Memory B cell (primary cell): ENCODE measurements around the gene ATP13A3.

Experiments used
- ATAC-seq: fragments of 150-1000 bp; cut with Tn5 transposase; 2 replicates; pipeline ENCODE4 v1.10.0; 2021; ENCODE audit warnings: low read depth, mild to moderate bottlenecking, moderate library complexity
- DNase-seq, 2 donors: peaks; one replicate each; pipeline ENCODE4 v3.0.0; 2022; ENCODE audit warnings: low spot score in 2 of 2
- H3K27ac Mint-ChIP-seq: one replicate; pipeline ENCODE4 v1.8.0; 2022; ENCODE audit warnings: mild to moderate bottlenecking, moderate library complexity, mixed read lengths
- H3K27me3 Mint-ChIP-seq: one replicate; pipeline ENCODE4 v1.8.0; 2022; ENCODE audit warnings: mixed read lengths
- H3K36me3 Mint-ChIP-seq: one replicate; pipeline ENCODE4 v1.8.0; 2022; ENCODE audit warnings: mild to moderate bottlenecking, mixed read lengths
- H3K4me1 Mint-ChIP-seq: one replicate; pipeline ENCODE4 v1.8.0; 2022; ENCODE audit warnings: mixed read lengths
- H3K4me3 Mint-ChIP-seq: one replicate; pipeline ENCODE4 v1.8.0; 2022; ENCODE audit warnings: mild to moderate bottlenecking, moderate library complexity, mixed read lengths
- H3K9me3 Mint-ChIP-seq: one replicate; pipeline ENCODE4 v1.8.0; 2022; ENCODE audit warnings: mixed read lengths

ATP13A3 gene

GRCh38 chr3:194365978-194366490 lies 120.8 kb downstream of the ATP13A3 start:
- H3K4me3 Mint-ChIP-seq, result no peak overlapping the region
- H3K27ac Mint-ChIP-seq, result no peak overlapping the region
- H3K9me3 Mint-ChIP-seq, result no peaks in the 10 kb centered on the region
- H3K27me3 Mint-ChIP-seq, result peaks cover 15% of the 10 kb centered on the region
- no peak for DNase-seq
- H3K4me1 Mint-ChIP-seq, result no peaks in the 10 kb centered on the region
- no peak for ATAC-seq
- no peaks in the 10 kb centered on the region for H3K36me3 Mint-ChIP-seq

DNA sequence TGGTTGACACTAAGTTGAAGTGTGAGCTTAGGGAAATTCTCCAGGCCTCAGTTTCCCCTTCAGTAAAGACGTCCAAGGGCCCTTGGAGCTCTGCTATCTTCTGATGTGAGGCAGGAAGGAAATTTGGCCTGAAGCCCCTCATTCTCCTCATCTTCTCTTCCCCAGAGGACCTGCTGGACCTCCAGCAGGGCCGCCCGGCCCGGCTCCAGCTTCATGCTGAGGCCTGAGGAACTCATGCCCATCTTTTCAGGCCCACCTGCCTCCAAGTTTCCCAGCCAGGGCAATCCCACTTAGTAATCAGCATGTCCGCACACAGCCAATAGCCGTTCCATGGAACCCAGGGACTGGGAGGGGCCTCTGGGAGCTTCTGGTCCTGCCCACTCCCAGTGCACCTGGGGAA lies 121.3 kb downstream of the ATP13A3 start:
- no peaks in the 10 kb centered on the region for H3K36me3 Mint-ChIP-seq
- no peaks in the 10 kb centered on the region for H3K9me3 Mint-ChIP-seq
- ATAC-seq (no peak), DNase-seq (no peak)
- H3K4me3 Mint-ChIP-seq, result no peak overlapping the region
- no peak overlapping the region for H3K27ac Mint-ChIP-seq
- peaks cover 15% of the 10 kb centered on the region for H3K27me3 Mint-ChIP-seq
- no peaks in the 10 kb centered on the region for H3K4me1 Mint-ChIP-seq

- Mint-ChIP-seq H3K27ac (no peak overlapping the region), H3K4me1 (no peaks in the 10 kb centered on the region), H3K36me3 (no peaks in the 10 kb centered on the region), H3K27me3 (peaks cover 18% of the 10 kb centered on the region), H3K9me3 (no peaks in the 10 kb centered on the region), H3K4me3 (no peak overlapping the region)
- ATAC-seq (no peak), DNase-seq (no peak)
These were observed 122.0 kb downstream of the ATP13A3 start for GRCh38 chr3:194364652-194365434.

- Mint-ChIP-seq H3K27me3 (peaks cover 22% of the 10 kb centered on the region), H3K36me3 (no peaks in the 10 kb centered on the region), H3K4me3 (no peak overlapping the region), H3K9me3 (no peaks in the 10 kb centered on the region), H3K27ac (no peak overlapping the region), H3K4me1 (no peaks in the 10 kb centered on the region)
- ATAC-seq (no peak), DNase-seq (no peak)
These were observed 122.5 kb downstream of the ATP13A3 start for GRCh38 chr3:194364314-194364651.

- DNase-seq (no peak), ATAC-seq (no peak)
- H3K4me3 Mint-ChIP-seq, result no peak overlapping the region
- no peaks in the 10 kb centered on the region for H3K4me1 Mint-ChIP-seq
- H3K27ac Mint-ChIP-seq, result no peak overlapping the region
- peaks cover 12% of the 10 kb centered on the region for H3K27me3 Mint-ChIP-seq
- H3K36me3 Mint-ChIP-seq, result no peaks in the 10 kb centered on the region
- H3K9me3 Mint-ChIP-seq, result no peaks in the 10 kb centered on the region
These were observed 126.2 kb downstream of the ATP13A3 start for GRCh38 chr3:194360568-194360967.

DNA sequence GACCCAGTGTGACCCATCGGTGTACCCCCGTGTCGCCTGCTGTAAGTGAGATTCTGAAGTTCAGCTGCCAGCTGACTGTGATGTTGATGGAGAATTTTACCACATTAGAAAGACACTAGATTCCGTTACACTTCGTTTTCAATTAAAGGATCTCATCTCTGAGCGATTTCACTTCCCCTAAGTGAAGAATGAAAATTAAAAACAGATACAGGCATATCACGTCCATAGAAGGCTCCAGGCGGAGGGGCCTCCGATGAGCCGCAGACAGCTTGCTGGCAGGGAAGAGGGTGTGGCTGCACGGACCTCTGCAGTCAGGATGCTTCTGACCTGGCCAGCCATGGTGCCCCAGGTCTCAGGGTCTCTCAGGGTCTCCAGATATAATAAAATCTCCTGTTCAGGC lies 129.1 kb downstream of the ATP13A3 start:
- no peak overlapping the region for H3K4me3 Mint-ChIP-seq

GRCh38 chr3:194355379-194355778 lies 131.4 kb downstream of the ATP13A3 start:
- DNase-seq, result no peak
- Mint-ChIP-seq H3K9me3 (no peaks in the 10 kb centered on the region), H3K36me3 (no peaks in the 10 kb centered on the region), H3K4me3 (no peak overlapping the region), H3K27ac (no peak overlapping the region), H3K4me1 (no peaks in the 10 kb centered on the region), H3K27me3 (peaks cover 12% of the 10 kb centered on the region)
- ATAC-seq, result no peak

More for the DNA sequence above, 129.1 kb downstream of the ATP13A3 start:
- H3K36me3 Mint-ChIP-seq, result no peaks in the 10 kb centered on the region
- H3K4me1 Mint-ChIP-seq, result no peaks in the 10 kb centered on the region
- H3K27ac Mint-ChIP-seq, result no peak overlapping the region
- no peak for ATAC-seq
- DNase-seq, result no peak
- H3K27me3 Mint-ChIP-seq, result peaks cover 12% of the 10 kb centered on the region
- H3K9me3 Mint-ChIP-seq, result no peaks in the 10 kb centered on the region

- no peaks in the 10 kb centered on the region for H3K4me1 Mint-ChIP-seq
- peaks cover 6% of the 10 kb centered on the region for H3K27me3 Mint-ChIP-seq
- DNase-seq (no peak), ATAC-seq (no peak)
- H3K9me3 Mint-ChIP-seq, result no peaks in the 10 kb centered on the region
- H3K36me3 Mint-ChIP-seq, result no peaks in the 10 kb centered on the region
- H3K4me3 Mint-ChIP-seq, result no peak overlapping the region
- H3K27ac Mint-ChIP-seq, result no peak overlapping the region
These were observed 132.5 kb downstream of the ATP13A3 start for GRCh38 chr3:194354315-194354714.
